ENCODE data around the gene ABCB1. TPM values are rescaled to one million over a fixed set of nuclear protein-coding genes. Genes with fewer than 3 reads are reported as not detected.

Gene ABCB1
- total and polyA plus RNA-seq, 2 of the 13 experiments (the other 11 are each of a cell fraction or from before 2014, with no cell fraction given): 42.8 to 52.6 TPM

- TF ChIP-seq ZBTB4 (CRISPR knock-in tag; IDR thresholded peaks at IDR 0.05; ENCODE audit: borderline replicate concordance) (peak; percentile 76; the same call in 1 of the 2 replicates), NFATC3 (CRISPR knock-in tag; IDR thresholded peaks at IDR 0.05) (no peak), TGIF2 (CRISPR knock-in tag; IDR thresholded peaks at IDR 0.05) (peak; percentile 3; the same call in 1 of the 2 replicates), ZNF160 (CRISPR knock-in tag; IDR thresholded peaks at IDR 0.05) (no peak), MEF2D (CRISPR knock-in tag; IDR thresholded peaks at IDR 0.05) (peak; percentile 58), ZNF318 (CRISPR knock-in tag; IDR thresholded peaks at IDR 0.05) (no peak), CSRNP1 (CRISPR knock-in tag; IDR thresholded peaks at IDR 0.05) (0 out of 2 replicates have a peak, but pooled peaks have one; percentile 45), TP53 (CRISPR knock-in tag; conservative IDR thresholded peaks at IDR 0.05) (no peak), KLF11 (CRISPR knock-in tag; IDR thresholded peaks at IDR 0.05) (no peak), HOXD1 (CRISPR knock-in tag; IDR thresholded peaks at IDR 0.05) (no peak; the same call in 1 of the 2 replicates), LRRFIP1 (CRISPR knock-in tag; conservative IDR thresholded peaks at IDR 0.05) (no peak)
Measured at GRCh38 chr7:87600130-87601124, at the start of gene ABCB1 (continued).
